AG20443 (cell line): ENCODE results near the gene SFI1.
A peak's percentile ranks its signal among the peaks of the same experiment; 100 is the strongest.
"Not testable (repeated sequence)": the region's sequence is repeated elsewhere in the genome, so short reads cannot be mapped to it uniquely, and the experiment has no call there.

Experiments used
- DNase-seq: peaks from one replicate; pipeline ENCODE4 v3.0.0; 2012; ENCODE audit warnings: low spot score, mixed read lengths

SFI1 gene

GRCh38 chr22:31544481-31545480 lies 48.4 kb downstream of the SFI1 start:
- DNase-seq = no peak

GRCh38 chr22:31550871-31551370 lies 54.6 kb downstream of the SFI1 start:
- DNase-seq = no peak

GRCh38 chr22:31556627-31557203 lies 60.4 kb downstream of the SFI1 start:
- DNase-seq = peak; percentile 72

- not testable (repeated sequence) for DNase-seq
These were observed 62.2 kb downstream of the SFI1 start for GRCh38 chr22:31558546-31558945.

- peak; percentile 91 for DNase-seq
These were observed 65.0 kb downstream of the SFI1 start for GRCh38 chr22:31561238-31561887.

- no peak for DNase-seq
These were observed 65.6 kb downstream of the SFI1 start for GRCh38 chr22:31561970-31562369.

GRCh38 chr22:31566484-31566883 lies 70.1 kb downstream of the SFI1 start:
- DNase-seq = no peak

GRCh38 chr22:31567196-31567595 lies 70.9 kb downstream of the SFI1 start:
- DNase-seq = no peak

- DNase-seq = no peak
These were observed 71.4 kb downstream of the SFI1 start for GRCh38 chr22:31567702-31568101.

- no peak for DNase-seq
These were observed 72.8 kb downstream of the SFI1 start for GRCh38 chr22:31569126-31569525.

GRCh38 chr22:31572939-31573338 lies 76.6 kb downstream of the SFI1 start:
- DNase-seq = no peak

GRCh38 chr22:31574055-31574670 lies 77.8 kb downstream of the SFI1 start:
- no peak for DNase-seq

- no peak for DNase-seq
These were observed 78.9 kb downstream of the SFI1 start for GRCh38 chr22:31575190-31575589.

- no peak for DNase-seq
These were observed 81.4 kb downstream of the SFI1 start for GRCh38 chr22:31577711-31578110.

GRCh38 chr22:31578171-31578570 lies 81.8 kb downstream of the SFI1 start:
- no peak for DNase-seq

GRCh38 chr22:31579835-31580242 lies 83.5 kb downstream of the SFI1 start:
- no peak for DNase-seq

GRCh38 chr22:31583861-31584485 lies 87.6 kb downstream of the SFI1 start:
- peak; percentile 51 for DNase-seq

GRCh38 chr22:31584804-31585160 lies 88.4 kb downstream of the SFI1 start:
- no peak for DNase-seq

- peak; percentile 65 for DNase-seq
These were observed 89.0 kb downstream of the SFI1 start for GRCh38 chr22:31585161-31585859.

GRCh38 chr22:31586137-31586920 lies 90.0 kb downstream of the SFI1 start:
- DNase-seq = no peak
